Upper lobe of right lung (tissue), 1 donor: ENCODE data around the gene SIDT1. TPM values are rescaled to one million over a fixed set of nuclear protein-coding genes. Genes with fewer than 3 reads are reported as not detected.

Source experiments
- ATAC-seq: fragments of 200-7000 bp; cut with Tn5 transposase; one replicate; pipeline ENCODE4 v1.9.1; 2020; ENCODE audit warnings: mild to moderate bottlenecking, moderate library complexity
- DNase-seq: peaks from one replicate; pipeline ENCODE4 v3.0.0-alpha.2; 2020
- H3K27ac ChIP-seq: fragments of 200-600 bp; one replicate; pipeline ENCODE4 v1.8.0; 2022
- H3K27me3 ChIP-seq: fragments of 200-600 bp; one replicate; pipeline ENCODE4 v1.8.0; 2022; ENCODE audit warnings: mild to moderate bottlenecking
- H3K36me3 ChIP-seq: fragments of 200-600 bp; one replicate; pipeline ENCODE4 v1.8.0; 2022
- H3K4me1 ChIP-seq: fragments of 200-600 bp; one replicate; pipeline ENCODE4 v1.8.0; 2022
- H3K4me3 ChIP-seq: fragments of 200-600 bp; one replicate; pipeline ENCODE4 v1.8.0; 2022; ENCODE audit warnings: mild to moderate bottlenecking
- H3K9me3 ChIP-seq: fragments of 200-600 bp; one replicate; pipeline ENCODE4 v1.8.0; 2022
- CTCF ChIP-seq: fragments of 200-600 bp; IDR thresholded peaks from one replicate; pipeline ENCODE4 v1.8.0; 2022; ENCODE audit warnings: antibody characterized with exemption
- intact Hi-C: fragments of 100-400 bp; cut with DNase I; formaldehyde crosslinking; loops from one replicate; pipeline ENCODE4 v1.11.0; 2022
- total RNA-seq: library from RNA; stranded (reverse); fragmentation: NEBNext Ultra II Directional; extraction: Animal tissue kit (Norgen Biotek cat#: 25700); gene quantifications from one replicate; pipeline ENCODE4 v1.2.1, GENCODE V29; 2021
- donor health status: DM: no; HTN: yes; CAD: no; lungs with severe emphysema.

The SIDT1 gene
- total RNA-seq, 1 donor from 2014 or later: 3.5 TPM

GRCh38 chr3:113499081-113499480 lies 33.3 kb upstream of the SIDT1 start:
- no peak overlapping the region for H3K27ac ChIP-seq
- no peak for DNase-seq
- no peaks in the 10 kb centered on the region for H3K9me3 ChIP-seq
- H3K4me1 ChIP-seq: no peaks in the 10 kb centered on the region
- no peaks in the 10 kb centered on the region for H3K27me3 ChIP-seq
- ATAC-seq: no peak
- H3K4me3 ChIP-seq: no peak overlapping the region
- intact Hi-C loops: no loop called here
- peaks cover 24% of the 10 kb centered on the region for H3K36me3 ChIP-seq
- no peak for TF ChIP-seq CTCF

- no peak overlapping the region for H3K4me3 ChIP-seq
- H3K4me1 ChIP-seq: no peaks in the 10 kb centered on the region
- intact Hi-C loops: no loop called here
- no peak for DNase-seq
- H3K27ac ChIP-seq: no peak overlapping the region
- no peak for ATAC-seq
- H3K27me3 ChIP-seq: no peaks in the 10 kb centered on the region
- TF ChIP-seq CTCF: no peak
- H3K9me3 ChIP-seq: no peaks in the 10 kb centered on the region
- H3K36me3 ChIP-seq: peaks cover 47% of the 10 kb centered on the region
Observed at GRCh38 chr3:113501597-113501996, 30.8 kb upstream of the SIDT1 start.

GRCh38 chr3:113505867-113506266 lies 26.5 kb upstream of the SIDT1 start:
- DNase-seq (no peak), ATAC-seq (no peak)
- intact Hi-C loops: no loop called here
- Histone ChIP-seq H3K27ac (no peak overlapping the region), H3K4me3 (no peak overlapping the region), H3K36me3 (peaks cover 36% of the 10 kb centered on the region), H3K9me3 (no peaks in the 10 kb centered on the region), H3K4me1 (no peaks in the 10 kb centered on the region), H3K27me3 (no peaks in the 10 kb centered on the region)
- TF ChIP-seq CTCF: no peak

- no peaks in the 10 kb centered on the region for H3K4me1 ChIP-seq
- H3K9me3 ChIP-seq: no peaks in the 10 kb centered on the region
- DNase-seq: no peak
- peaks cover 28% of the 10 kb centered on the region for H3K36me3 ChIP-seq
- intact Hi-C loops: no loop called here
- TF ChIP-seq CTCF: no peak
- H3K27ac ChIP-seq: no peak overlapping the region
- H3K27me3 ChIP-seq: no peaks in the 10 kb centered on the region
- ATAC-seq: no peak
- no peak overlapping the region for H3K4me3 ChIP-seq
Observed at GRCh38 chr3:113507501-113508067, 24.8 kb upstream of the SIDT1 start.

DNA sequence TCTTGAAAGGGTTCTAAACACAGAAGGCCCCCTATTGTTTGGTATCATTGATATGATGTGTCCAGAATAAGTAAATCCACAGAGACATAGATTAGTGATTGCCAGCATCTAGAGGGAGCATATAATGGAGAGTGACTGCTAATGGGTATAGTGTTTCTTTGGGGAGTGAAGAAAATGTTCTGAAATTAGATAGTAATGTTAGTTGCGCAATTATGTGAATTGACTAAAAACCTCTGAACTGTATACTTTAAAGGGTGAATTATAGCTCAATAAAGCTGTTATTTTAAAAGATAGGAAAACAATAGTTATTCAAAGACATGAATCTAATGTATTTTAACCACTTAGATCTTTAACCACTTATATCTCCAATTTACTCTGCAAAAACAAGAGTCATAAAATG lies 23.4 kb upstream of the SIDT1 start:
- H3K36me3 ChIP-seq: peaks cover 25% of the 10 kb centered on the region
- H3K9me3 ChIP-seq: no peaks in the 10 kb centered on the region
- ATAC-seq (no peak), DNase-seq (no peak)
- no peak for TF ChIP-seq CTCF
- intact Hi-C loops: no loop called here
- H3K4me1 ChIP-seq: peaks cover 3% of the 10 kb centered on the region
- H3K4me3 ChIP-seq: no peak overlapping the region
- H3K27me3 ChIP-seq: no peaks in the 10 kb centered on the region
- no peak overlapping the region for H3K27ac ChIP-seq

DNA sequence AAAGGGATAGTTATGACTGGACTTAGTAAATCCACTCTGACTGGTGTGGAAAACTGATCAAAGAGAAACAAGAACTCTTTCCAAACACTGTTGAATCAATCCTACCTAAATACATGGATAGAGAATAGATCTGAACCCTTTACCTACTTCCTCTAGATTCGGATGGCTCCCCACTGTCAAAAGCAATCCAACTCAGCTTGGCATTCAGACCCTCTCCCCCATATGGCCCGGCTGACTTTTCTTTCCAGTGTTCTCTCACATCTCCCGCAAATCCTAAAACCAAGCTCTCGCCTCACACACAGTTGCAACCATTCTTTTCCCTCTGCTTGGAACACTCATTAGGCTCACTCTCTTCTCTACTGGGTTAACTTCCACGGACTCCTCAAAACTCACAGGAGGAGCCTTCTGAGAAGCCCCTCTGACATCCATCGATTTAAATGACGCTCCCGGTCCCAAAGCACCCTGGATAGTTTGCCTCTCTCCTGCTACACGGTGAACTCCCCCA lies 18.0 kb upstream of the SIDT1 start:
- TF ChIP-seq CTCF: no peak
- Histone ChIP-seq H3K4me3 (peak overlapping the region; percentile 98), H3K36me3 (no peaks in the 10 kb centered on the region), H3K27ac (peak overlapping the region; percentile 92), H3K27me3 (no peaks in the 10 kb centered on the region), H3K4me1 (peaks cover 6% of the 10 kb centered on the region), H3K9me3 (no peaks in the 10 kb centered on the region)
- DNase-seq (no peak), ATAC-seq (no peak)
- intact Hi-C loops: loop anchor here (10.0 kb wide), 1 partner anchor 60 kb away; no protein-coding TSS in a partner anchor
